Activated CD4-positive, CD25-positive, alpha-beta regulatory T cell (primary cell): ENCODE data around the gene BMPR1A.

ENCODE experiments used
- DNase-seq, 4 experiments: peaks; one replicate each; lab custom pipeline; 2025; lab: John Stamatoyannopoulos, UW

The BMPR1A gene

DNA sequence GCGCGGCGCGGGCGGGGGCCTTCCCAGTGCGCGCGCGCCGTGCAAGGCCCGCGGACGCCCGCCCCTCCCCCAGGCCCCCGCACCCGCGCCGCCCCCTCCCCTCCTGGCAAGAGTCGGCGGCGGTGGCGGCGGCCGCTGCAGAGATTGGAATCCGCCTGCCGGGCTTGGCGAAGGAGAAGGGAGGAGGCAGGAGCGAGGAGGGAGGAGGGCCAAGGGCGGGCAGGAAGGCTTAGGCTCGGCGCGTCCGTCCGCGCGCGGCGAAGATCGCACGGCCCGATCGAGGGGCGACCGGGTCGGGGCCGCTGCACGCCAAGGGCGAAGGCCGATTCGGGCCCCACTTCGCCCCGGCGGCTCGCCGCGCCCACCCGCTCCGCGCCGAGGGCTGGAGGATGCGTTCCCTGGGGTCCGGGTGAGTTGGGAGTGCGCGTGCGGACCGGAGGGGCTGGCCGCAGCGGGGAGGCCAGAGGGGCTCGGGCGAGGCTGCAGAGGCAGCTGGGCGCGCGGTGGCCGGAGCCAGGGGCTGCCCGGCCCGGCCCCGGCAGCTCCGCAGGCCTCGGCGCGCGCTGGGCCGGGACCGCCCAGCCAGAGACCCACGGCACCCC lies at the start of gene BMPR1A:
Gene BMPR1A, plus strand, starts transcription at position 109 of the 602 bp plus-strand sequence. CDS start 119,400 bp downstream, outside the sequence.
- no peak for DNase-seq

DNA sequence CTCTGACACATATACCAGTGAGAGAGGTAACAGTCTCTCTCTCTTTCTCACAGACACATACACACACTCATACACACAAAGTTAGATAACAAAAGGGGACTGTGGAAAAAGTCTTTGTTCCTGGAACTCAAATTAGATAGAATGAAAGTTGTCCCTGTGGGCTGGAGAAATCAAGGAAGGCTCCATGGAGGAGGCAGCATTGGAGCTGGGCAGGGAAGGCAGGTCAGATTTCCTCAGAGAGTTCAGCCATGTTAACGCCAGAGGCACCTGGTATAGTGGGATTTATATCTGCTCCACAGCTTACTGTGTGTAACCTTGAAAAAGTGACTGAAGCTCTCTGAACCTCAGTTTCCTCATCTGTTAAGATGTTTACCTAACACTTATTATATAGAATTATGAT lies 49.4 kb upstream of the BMPR1A start:
- DNase-seq: no peak

DNA sequence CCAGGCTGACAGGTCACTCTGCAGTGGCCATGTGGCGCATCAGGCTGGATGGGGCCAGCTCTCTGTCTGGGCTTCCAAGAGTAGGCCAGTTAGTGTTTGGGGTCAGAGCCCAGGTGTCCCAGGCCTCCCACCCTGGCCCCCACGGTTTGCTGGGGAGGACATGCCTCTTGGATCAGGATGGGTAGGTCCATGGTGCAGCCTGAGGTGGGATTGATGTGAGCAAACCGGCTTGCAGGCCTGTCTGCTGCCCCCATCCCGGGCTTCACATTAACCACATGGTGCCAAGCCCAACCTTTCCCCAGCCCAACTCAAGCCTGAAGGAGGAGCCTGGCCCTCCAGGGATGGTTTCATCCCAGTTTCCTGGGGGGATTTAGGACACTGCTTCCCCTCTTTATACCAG lies 48.9 kb upstream of the BMPR1A start:
- DNase-seq: no peak

DNA sequence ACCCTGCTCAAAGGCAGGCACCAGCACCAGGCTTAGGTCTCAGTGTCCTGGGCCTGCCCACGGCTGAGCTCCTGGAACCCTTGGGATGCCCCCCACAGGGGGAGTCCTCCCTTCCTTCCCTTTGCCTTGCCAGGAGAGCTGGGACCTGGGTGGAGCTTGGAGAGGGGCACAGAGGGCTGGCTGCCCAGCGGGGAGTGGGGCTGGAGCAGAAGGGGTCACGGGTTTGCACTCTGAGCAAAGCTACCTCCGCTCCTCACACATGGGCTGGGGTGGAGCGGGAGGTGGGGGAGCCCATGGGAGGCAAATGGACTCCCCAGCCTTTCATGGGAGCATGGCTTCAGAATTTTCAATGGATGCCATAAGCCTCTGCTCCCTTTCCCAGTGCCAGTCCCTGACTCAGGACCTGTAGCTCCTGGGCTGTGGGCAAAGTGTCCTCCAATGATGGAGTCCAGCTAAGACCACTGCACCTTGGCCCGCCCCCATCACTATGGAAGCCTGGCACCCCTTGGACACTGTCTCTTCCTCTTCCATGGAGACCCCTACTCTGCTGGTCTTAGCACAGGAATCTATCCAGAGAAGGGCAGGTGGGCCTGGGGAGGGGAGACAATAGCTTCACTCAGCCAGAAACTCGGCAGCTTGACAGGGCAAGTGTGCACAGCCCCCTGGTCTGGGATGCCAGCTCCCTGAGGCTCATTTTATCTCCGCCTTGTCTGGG lies 48.2 kb upstream of the BMPR1A start:
- DNase-seq: no peak

DNA sequence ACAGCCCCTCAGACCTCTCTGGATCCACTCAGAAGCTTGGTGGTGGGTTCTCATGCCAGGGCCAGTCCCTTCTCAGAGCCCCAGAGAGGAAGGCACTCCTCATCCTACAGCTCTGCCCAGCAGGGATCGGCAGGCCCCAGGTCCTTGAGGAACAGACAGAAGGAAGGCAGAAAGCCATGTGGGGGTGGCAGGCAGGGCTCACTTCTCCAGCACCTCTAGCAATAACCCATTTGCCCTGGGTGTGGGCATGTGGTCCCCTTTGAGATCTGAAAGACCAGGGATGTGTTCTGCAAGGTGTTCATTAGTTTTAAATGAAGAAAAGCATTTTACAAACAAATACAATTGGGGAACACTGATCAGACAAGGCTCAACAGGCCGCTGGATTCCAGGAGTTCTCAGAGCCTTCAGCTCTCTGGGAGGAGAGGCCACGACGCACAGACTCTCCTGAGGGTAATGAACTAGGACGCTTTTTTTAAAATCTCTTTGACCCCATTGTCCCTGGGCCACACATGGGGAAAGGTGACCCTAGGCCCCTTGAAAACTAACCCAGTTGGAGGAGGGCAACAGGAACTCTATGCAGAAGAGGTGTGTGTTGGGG lies 47.5 kb upstream of the BMPR1A start:
- DNase-seq: no peak

GRCh38 chr10:86709396-86710185 lies 46.8 kb upstream of the BMPR1A start:
- DNase-seq: no peak

DNA sequence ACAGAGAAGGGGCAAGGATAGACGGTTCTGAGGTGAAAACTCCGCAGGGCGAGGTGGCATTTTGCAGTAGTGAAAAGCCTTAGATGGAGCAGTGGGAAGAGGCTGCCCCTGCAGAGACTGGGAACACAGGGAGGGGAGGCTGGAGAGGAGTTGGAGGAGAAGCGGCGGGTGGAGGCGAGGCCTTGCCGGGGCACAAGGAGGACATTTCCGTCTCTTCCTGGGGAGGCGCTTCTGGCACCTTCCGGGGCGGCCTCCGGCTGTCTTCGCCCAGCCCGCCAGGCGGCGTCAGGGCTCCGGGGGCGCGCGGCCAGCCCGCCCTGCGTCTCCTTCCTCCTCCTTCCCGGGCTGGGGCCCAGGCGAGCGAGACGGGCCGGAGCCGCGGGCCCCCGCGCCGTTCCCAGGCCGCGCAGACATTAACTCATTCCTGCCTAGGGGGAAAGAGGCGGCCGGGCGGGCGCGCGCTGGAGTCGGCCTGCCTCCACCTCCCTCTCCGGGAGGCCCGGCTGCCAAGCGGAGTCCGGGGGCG lies 45.4 kb upstream of the BMPR1A start:
- DNase-seq: peak; percentile 65 to 80 (median 72)

GRCh38 chr10:86711513-86712316 lies 44.7 kb upstream of the BMPR1A start:
- peak; percentile 21 to 52 (median 35) for DNase-seq

GRCh38 chr10:86712317-86712707 lies 44.1 kb upstream of the BMPR1A start:
- no peak for DNase-seq

DNA sequence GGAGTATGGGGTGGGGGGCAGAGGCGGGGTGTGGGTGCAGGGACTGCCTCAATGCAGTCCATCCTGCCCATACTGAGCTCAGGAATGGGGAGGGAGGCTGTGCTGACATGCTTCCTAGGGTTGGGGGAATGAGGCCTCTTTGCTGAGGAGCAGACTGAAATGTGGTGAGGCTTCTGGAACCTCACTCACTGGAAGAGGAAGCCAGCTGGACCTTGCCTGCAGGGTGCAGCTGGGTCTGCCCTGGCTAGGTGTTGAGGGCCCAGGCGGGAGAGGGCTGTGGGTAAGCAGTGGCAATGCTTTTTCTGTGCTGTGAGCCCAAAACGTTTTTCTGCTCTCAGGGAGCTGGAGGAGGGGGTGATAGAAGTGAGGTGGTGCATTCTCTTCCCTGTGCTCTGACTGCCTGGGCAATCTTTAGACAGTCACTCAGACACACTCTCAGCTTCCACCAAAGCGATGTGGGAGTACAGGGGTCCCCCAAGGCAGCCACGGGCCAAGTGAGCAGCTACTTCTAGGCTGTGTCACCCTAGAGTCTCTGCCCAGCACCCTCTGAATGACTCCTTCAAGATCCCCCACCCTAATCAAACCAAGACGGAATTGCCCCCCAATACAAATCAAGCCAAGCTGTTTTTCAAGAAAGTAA lies 41.1 kb upstream of the BMPR1A start:
- no peak for DNase-seq

DNA sequence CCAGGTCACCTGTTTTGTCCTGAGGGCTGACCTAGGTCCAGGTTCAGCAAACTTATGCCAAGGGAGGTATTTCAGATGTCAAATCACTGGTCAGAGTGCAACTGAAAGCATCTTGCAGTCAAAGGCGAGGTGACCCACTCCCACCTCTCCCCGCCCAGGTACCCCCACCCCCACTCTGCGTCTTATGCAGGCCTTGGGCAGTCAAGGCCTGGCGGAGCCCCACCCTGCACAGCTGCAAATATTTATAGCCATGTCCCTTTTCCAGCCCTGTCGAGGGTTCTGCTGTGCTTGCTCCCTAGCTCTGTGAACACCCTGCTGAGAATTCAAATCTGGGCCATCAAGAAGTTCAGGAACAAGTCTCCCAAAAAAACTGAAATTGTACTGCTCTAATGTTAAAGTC lies 40.6 kb upstream of the BMPR1A start:
- no peak for DNase-seq

GRCh38 chr10:86716466-86716865 lies 40.0 kb upstream of the BMPR1A start:
- DNase-seq: no peak

GRCh38 chr10:86718556-86718955 lies 37.9 kb upstream of the BMPR1A start:
- DNase-seq: no peak

GRCh38 chr10:86721232-86721631 lies 35.2 kb upstream of the BMPR1A start:
- no peak for DNase-seq

GRCh38 chr10:86723009-86723408 lies 33.4 kb upstream of the BMPR1A start:
- no peak for DNase-seq

- no peak for DNase-seq
These were observed 32.0 kb upstream of the BMPR1A start for GRCh38 chr10:86724445-86724844.

DNA sequence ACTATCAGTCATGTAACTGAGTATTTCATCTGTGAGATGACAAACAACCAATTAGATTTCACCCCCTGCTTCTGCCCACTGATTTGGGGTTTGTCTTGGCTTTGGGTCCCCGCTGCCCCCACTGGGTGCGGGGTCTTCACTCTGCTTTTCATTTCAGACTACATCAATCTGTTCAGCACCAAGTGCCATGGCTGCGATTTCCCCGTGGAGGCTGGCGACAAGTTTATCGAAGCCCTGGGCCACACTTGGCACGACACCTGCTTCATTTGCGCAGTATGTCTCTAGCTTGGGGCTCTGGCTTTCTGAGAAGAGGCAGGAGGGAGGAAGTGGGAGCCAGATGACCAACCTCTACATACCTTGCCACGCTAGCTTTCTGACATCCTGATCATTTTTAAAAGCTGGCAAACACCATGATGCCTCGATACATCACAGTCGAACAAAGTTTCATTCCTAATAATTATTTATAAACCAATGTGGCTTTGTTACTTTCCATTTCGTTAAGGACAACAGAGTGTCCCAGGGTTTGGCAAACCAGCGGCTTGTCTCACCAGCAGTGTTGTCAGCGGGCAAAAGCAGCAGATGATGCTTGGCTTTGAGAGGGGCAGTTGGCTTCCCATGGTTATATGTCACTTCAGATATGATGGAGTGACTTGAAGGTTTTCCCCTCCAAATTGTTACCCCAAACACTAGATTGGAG lies 30.3 kb upstream of the BMPR1A start:
- DNase-seq: no peak

- DNase-seq: no peak
These were observed 29.8 kb upstream of the BMPR1A start for GRCh38 chr10:86726677-86726999.

DNA sequence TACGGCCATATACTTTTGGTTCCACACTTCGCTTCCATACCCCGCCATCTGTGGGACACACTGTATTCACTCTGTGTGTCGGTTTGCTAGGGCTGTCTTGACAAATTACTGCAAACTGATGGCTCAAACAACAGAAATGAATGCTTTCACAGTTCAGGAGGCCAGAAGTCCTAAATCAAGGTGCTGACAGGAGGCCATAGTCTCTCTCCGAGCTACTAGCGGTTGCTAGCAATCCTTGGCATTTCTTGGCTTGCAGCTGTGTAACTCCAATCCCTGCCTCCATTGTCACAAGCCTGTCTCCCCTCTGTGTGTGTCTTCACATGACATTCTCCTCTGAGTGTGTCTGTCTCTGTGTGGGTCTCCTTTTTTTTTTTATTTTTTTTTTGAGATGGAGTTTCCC lies 28.9 kb upstream of the BMPR1A start:
- DNase-seq: no peak

- DNase-seq: no peak
These were observed 28.4 kb upstream of the BMPR1A start for GRCh38 chr10:86728056-86728455.

DNA sequence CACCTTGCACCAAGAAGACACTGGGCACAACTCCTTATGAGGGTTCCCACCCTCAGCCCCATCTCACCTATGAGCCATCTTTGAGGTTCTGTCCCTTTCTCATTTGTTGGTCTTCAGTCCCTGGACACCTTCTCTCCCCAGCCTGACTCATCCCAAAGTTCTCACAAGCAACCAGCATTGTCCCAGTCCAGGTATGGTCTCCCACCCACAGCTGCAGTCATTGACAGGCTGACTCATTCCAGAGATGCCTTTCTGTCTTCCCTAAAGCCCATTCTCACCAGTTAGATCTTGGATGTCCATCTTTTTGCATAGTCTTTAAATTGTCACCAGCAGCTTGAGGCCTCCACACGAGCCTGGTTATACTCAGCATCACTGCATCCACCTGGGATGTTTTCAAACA lies 26.7 kb upstream of the BMPR1A start:
- DNase-seq: no peak
